Measurements from ENCODE around the gene PRDX1. TPM values are rescaled to one million over a fixed set of nuclear protein-coding genes. Genes with fewer than 3 reads are reported as not detected.

The PRDX1 gene
- total and polyA plus RNA-seq, 2 of the 8 experiments (the other 6 are each of a cell fraction or from before 2014, with no cell fraction given), result 1,165 to 1,418 TPM

- TF ChIP-seq CHD7 (IDR thresholded peaks at IDR 0.05; ENCODE audit: insufficient replicate concordance, low read length), result no peak
- TF ChIP-seq CHD1 (IDR thresholded peaks at IDR 0.05; ENCODE audit: low read depth, low read length), result no peak
These were observed 42.2 kb upstream of the PRDX1 start (continued) for GRCh38 chr1:45563843-45564242.

Data from H1 (cell line).